K562 (cell line): ENCODE data around the gene VMP1. TPM values are rescaled to one million over a fixed set of nuclear protein-coding genes. Genes with fewer than 3 reads are reported as not detected.

Experiments used
- ETV1 ChIP-seq: fragments of 450-650 bp; conservative IDR thresholded peaks from 2 replicates; pipeline ENCODE4 v1.6.1; 2016; ENCODE audit warnings: missing genetic modification characterization, control low read depth, low read depth, missing compliant biosample characterization
- FOXA3 ChIP-seq, 2 experiments: fragments of 450-650 bp in 1 of 2; sonication (generic) in 1 of 2; formaldehyde crosslinking; IDR thresholded peaks in 1 of 2; conservative IDR thresholded peaks in 1 of 2; 2 replicates each; pipeline versions ENCODE4 v1.4.0 to v1.8.0; 2020 to 2022; ENCODE audit warnings: mild to moderate bottlenecking in 2 of 2, missing genetic modification reagents in 1 of 2
- NONO ChIP-seq, 2 experiments: fragments of 200-400 bp in 1 of 2; fragments of 450-650 bp in 1 of 2; formaldehyde crosslinking in 1 of 2; IDR thresholded peaks; 2 replicates each; pipeline ENCODE4 v1.6.1; 2017; ENCODE audit warnings: low read depth in 2 of 2, mild to moderate bottlenecking in 2 of 2, moderate library complexity in 2 of 2, low read length in 1 of 2
- RNF2 ChIP-seq: sonication (generic); IDR thresholded peaks from 2 replicates; pipeline ENCODE4 v1.6.1; 2016
- polyA plus RNA-seq, 8 experiments: library from polyadenylated mRNA; depleted of rRNA in 4 of 8; stranded (reverse) in 5 of 8; unstranded in 3 of 8; fragments of >200 nt; fragmentation: Nextera tagmentation in 2 of 8; fragmentation: Illumina TruSeq in 1 of 8; extraction: Ambion mirVana in 2 of 8; extraction: Trizol in 1 of 8; gene quantifications; 2 replicates each; pipeline versions ENCODE4 v1.2.1 to v1.2.3, GENCODE V29; 2011 to 2014; ENCODE audit warnings: inconsistent platforms in 1 of 8, missing spikeins in 1 of 8
- total RNA-seq, 7 experiments: library from RNA; depleted of rRNA in 6 of 7; stranded (reverse); fragments of >200 nt in 6 of 7; fragmentation: Illumina TruSeq in 2 of 7; extraction: Trizol in 2 of 7; gene quantifications; 2 replicates each; pipeline versions ENCODE4 v1.2.1 to v1.2.3, GENCODE V29; 2011 to 2021; ENCODE audit warnings: low replicate concordance in 1 of 7
- TF ChIP-seq, protein P1 (sequence below): fragments of 150-350 bp; IDR thresholded peaks from 2 replicates; pipeline ENCODE4 v1.6.1; 2014; ENCODE audit warnings: low read depth, mild to moderate bottlenecking, low read length, borderline replicate concordance
- TF ChIP-seq, protein P2 (sequence below), 3 experiments: fragments of 200-800 bp in 1 of 3; fragments of 250-450 bp in 1 of 3; fragments of 450-650 bp in 1 of 3; sonication (Bioruptor Pico) in 1 of 3; sonication (Bioruptor generic) in 1 of 3; formaldehyde crosslinking in 1 of 3; IDR thresholded peaks; 2 replicates each; pipeline versions ENCODE4 v1.6.1 to v1.8.0; 2016 to 2022; ENCODE audit warnings: mild to moderate bottlenecking in 2 of 3, missing genetic modification characterization in 2 of 3, missing compliant biosample characterization in 1 of 3, moderate library complexity in 1 of 3
- TF ChIP-seq, protein P3 (sequence below): conservative IDR thresholded peaks from 2 replicates; pipeline ENCODE4 v1.6.1; 2011; ENCODE audit warnings: low read depth, mild to moderate bottlenecking, low read length; ENCODE audit not compliant: control insufficient read depth
- TF ChIP-seq, protein P4 (sequence below): sonication (generic); formaldehyde crosslinking; IDR thresholded peaks from 2 replicates; pipeline ENCODE4 v1.5.0; 2020; ENCODE audit warnings: missing genetic modification reagents
- TF ChIP-seq, protein P5 (sequence below): sonication (generic); formaldehyde crosslinking; IDR thresholded peaks from 2 replicates; pipeline ENCODE4 v1.8.0; 2022; ENCODE audit warnings: mild to moderate bottlenecking, missing genetic modification reagents
- TF ChIP-seq, protein P6 (sequence below): fragments of 150-350 bp; conservative IDR thresholded peaks from 2 replicates; pipeline ENCODE4 v1.6.1; 2014; ENCODE audit warnings: low read length

Gene VMP1
- total and polyA plus RNA-seq, 9 of the 15 experiments (the other 6 are each of a cell fraction or from before 2014, with no cell fraction given): 123 to 304 (median 151) TPM

DNA sequence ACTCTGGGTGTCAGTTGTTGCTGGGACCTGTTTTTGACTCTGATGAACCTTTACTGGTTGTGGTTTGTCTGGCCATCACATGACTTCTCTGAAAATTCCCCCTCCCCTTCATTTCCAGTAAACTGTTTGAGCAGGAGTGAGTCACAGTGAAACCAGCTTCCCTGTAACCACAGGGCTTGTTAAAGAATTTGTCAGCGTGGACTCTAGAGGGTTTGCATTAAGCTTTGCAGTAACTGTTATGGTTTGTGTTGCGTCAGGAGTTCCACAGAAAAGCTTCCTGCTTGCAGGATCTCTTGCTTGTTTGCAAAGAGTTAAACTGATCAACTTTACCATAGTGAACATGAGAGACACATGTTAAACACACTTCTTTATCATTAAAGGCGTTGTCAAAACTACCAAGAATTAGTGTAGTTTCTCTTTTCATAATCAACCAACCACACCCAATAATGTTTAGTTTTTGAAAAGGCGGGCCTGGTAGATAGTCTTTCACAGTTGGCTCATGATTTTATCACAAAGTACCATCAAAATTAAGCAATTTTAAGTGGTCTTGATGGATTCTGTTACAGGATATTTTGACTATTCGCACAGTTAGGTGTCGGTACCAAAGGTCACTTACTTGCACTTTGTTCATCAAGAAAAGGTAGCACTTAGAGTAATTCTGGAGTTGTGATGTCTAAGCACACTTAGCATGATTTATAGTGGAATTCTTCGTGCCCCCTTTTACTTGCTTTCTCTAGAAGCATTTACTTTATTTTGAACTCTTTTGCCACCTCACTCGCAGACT, 79.3 kb downstream of the VMP1 start (continued):
- TF ChIP-seq, protein P1, sequence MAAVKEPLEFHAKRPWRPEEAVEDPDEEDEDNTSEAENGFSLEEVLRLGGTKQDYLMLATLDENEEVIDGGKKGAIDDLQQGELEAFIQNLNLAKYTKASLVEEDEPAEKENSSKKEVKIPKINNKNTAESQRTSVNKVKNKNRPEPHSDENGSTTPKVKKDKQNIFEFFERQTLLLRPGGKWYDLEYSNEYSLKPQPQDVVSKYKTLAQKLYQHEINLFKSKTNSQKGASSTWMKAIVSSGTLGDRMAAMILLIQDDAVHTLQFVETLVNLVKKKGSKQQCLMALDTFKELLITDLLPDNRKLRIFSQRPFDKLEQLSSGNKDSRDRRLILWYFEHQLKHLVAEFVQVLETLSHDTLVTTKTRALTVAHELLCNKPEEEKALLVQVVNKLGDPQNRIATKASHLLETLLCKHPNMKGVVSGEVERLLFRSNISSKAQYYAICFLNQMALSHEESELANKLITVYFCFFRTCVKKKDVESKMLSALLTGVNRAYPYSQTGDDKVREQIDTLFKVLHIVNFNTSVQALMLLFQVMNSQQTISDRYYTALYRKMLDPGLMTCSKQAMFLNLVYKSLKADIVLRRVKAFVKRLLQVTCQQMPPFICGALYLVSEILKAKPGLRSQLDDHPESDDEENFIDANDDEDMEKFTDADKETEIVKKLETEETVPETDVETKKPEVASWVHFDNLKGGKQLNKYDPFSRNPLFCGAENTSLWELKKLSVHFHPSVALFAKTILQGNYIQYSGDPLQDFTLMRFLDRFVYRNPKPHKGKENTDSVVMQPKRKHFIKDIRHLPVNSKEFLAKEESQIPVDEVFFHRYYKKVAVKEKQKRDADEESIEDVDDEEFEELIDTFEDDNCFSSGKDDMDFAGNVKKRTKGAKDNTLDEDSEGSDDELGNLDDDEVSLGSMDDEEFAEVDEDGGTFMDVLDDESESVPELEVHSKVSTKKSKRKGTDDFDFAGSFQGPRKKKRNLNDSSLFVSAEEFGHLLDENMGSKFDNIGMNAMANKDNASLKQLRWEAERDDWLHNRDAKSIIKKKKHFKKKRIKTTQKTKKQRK: no peak
- TF ChIP-seq, protein P2, sequence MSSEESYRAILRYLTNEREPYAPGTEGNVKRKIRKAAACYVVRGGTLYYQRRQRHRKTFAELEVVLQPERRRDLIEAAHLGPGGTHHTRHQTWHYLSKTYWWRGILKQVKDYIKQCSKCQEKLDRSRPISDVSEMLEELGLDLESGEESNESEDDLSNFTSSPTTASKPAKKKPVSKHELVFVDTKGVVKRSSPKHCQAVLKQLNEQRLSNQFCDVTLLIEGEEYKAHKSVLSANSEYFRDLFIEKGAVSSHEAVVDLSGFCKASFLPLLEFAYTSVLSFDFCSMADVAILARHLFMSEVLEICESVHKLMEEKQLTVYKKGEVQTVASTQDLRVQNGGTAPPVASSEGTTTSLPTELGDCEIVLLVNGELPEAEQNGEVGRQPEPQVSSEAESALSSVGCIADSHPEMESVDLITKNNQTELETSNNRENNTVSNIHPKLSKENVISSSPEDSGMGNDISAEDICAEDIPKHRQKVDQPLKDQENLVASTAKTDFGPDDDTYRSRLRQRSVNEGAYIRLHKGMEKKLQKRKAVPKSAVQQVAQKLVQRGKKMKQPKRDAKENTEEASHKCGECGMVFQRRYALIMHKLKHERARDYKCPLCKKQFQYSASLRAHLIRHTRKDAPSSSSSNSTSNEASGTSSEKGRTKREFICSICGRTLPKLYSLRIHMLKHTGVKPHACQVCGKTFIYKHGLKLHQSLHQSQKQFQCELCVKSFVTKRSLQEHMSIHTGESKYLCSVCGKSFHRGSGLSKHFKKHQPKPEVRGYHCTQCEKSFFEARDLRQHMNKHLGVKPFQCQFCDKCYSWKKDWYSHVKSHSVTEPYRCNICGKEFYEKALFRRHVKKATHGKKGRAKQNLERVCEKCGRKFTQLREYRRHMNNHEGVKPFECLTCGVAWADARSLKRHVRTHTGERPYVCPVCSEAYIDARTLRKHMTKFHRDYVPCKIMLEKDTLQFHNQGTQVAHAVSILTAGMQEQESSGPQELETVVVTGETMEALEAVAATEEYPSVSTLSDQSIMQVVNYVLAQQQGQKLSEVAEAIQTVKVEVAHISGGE (CRISPR knock-in tag; IDR thresholded peaks at IDR 0.05): peak in 1 of 3 experiments; percentile 80; a peak in 3 of 6 replicates
- TF ChIP-seq, protein P3, sequence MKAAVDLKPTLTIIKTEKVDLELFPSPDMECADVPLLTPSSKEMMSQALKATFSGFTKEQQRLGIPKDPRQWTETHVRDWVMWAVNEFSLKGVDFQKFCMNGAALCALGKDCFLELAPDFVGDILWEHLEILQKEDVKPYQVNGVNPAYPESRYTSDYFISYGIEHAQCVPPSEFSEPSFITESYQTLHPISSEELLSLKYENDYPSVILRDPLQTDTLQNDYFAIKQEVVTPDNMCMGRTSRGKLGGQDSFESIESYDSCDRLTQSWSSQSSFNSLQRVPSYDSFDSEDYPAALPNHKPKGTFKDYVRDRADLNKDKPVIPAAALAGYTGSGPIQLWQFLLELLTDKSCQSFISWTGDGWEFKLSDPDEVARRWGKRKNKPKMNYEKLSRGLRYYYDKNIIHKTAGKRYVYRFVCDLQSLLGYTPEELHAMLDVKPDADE: no peak
- TF ChIP-seq, protein P4, sequence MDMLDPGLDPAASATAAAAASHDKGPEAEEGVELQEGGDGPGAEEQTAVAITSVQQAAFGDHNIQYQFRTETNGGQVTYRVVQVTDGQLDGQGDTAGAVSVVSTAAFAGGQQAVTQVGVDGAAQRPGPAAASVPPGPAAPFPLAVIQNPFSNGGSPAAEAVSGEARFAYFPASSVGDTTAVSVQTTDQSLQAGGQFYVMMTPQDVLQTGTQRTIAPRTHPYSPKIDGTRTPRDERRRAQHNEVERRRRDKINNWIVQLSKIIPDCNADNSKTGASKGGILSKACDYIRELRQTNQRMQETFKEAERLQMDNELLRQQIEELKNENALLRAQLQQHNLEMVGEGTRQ (CRISPR knock-in tag): peak; percentile 89
- TF ChIP-seq NONO (IDR thresholded peaks at IDR 0.05; ENCODE audit: low read depth in 2 of 2, low read length in 1 of 2) (no peak), RNF2 (peak; percentile 92), ETV1 (no peak; the same call in 1 of the 2 replicates), FOXA3 (CRISPR knock-in tag; conservative IDR thresholded peaks at IDR 0.05 in 1 of 2, IDR thresholded peaks at IDR 0.05 in 1 of 2) (no peak)
- TF ChIP-seq, protein P5, sequence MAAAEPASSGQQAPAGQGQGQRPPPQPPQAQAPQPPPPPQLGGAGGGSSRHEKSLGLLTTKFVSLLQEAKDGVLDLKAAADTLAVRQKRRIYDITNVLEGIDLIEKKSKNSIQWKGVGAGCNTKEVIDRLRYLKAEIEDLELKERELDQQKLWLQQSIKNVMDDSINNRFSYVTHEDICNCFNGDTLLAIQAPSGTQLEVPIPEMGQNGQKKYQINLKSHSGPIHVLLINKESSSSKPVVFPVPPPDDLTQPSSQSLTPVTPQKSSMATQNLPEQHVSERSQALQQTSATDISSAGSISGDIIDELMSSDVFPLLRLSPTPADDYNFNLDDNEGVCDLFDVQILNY (CRISPR knock-in tag): 0 out of 2 replicates have a peak, but pooled peaks have one; percentile 67
- TF ChIP-seq, protein P6, sequence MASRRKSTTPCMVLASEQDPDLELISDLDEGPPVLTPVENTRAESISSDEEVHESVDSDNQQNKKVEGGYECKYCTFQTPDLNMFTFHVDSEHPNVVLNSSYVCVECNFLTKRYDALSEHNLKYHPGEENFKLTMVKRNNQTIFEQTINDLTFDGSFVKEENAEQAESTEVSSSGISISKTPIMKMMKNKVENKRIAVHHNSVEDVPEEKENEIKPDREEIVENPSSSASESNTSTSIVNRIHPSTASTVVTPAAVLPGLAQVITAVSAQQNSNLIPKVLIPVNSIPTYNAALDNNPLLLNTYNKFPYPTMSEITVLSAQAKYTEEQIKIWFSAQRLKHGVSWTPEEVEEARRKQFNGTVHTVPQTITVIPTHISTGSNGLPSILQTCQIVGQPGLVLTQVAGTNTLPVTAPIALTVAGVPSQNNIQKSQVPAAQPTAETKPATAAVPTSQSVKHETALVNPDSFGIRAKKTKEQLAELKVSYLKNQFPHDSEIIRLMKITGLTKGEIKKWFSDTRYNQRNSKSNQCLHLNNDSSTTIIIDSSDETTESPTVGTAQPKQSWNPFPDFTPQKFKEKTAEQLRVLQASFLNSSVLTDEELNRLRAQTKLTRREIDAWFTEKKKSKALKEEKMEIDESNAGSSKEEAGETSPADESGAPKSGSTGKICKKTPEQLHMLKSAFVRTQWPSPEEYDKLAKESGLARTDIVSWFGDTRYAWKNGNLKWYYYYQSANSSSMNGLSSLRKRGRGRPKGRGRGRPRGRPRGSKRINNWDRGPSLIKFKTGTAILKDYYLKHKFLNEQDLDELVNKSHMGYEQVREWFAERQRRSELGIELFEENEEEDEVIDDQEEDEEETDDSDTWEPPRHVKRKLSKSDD: no peak
